HG03039 (cell line): Measurements from ENCODE around the gene RPH3AL.
"Not testable (repeated sequence)": the region's sequence is repeated elsewhere in the genome, so short reads cannot be mapped to it uniquely, and the experiment has no call there.

Source experiments
- ATAC-seq: cut with Tn5 transposase; IDR thresholded peaks from one replicate; pipeline ENCODE4 v1.9.1; 2021; ENCODE audit warnings: mild to moderate bottlenecking, moderate library complexity; ENCODE audit not compliant: unreplicated experiment

RPH3AL gene

DNA sequence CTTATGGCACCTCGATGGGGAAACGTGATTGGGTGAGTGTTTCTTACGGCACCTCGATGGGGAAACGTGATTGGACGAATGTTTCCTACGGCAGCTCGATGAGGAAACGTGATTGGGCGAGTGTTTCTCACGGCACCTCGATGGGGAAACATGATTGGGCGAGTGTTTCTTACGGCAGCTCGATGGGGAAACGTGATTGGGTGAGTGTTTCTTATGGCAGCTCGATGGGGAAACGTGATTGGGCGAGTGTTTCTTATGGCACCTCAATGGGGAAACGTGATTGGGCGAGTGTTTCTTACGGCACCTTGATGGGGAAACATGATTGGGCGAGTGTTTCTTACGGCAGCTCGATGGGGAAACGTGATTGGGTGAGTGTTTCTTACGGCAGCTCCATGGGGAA, 146.1 kb downstream of the RPH3AL start:
- ATAC-seq: not testable (repeated sequence)

DNA sequence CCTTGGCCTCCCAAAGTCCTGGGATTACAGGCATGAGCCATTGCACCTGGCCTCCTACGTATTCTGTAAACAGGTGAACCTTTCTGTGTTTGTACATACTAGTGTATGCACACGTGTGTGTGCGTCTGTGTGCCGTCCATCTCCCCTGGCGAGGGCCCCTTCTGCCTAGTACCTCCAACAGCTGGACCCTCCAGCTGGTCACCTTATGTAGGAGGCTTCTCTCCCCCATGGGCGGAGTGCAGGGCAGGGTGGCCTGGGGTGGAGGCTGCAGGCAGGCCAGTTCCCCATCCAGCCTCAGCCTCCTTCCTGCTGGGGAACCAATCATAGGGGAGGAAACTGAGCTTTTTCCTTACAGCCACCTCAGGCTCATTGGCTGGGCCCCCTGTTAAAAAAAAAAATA, 146.8 kb downstream of the RPH3AL start:
- no peak for ATAC-seq

DNA sequence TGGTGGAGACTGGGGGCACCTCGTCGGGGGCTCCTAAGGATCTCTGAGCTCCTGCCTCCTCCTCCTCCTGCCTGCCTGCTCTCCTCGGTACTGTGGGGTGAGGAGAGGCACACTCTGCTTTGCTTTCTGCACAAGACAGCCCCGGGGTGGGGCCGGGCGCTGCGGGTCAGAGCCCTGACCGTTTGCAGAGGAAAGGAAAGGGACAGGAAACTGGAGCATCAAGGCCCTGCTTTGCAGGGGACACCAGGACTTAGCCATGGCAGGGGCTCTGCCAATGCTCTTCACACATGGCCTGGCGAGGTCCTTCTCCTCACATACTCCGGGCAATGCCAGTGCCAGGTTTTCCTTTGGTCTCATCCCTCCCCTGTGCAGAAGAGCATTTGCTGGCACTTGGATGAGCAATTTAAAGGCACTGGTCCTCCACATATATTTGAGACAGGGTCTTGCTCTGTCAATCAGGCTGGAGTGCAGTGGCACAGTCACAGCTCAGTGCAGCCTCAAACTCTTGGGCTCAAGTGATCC, 147.4 kb downstream of the RPH3AL start:
- ATAC-seq: no peak

DNA sequence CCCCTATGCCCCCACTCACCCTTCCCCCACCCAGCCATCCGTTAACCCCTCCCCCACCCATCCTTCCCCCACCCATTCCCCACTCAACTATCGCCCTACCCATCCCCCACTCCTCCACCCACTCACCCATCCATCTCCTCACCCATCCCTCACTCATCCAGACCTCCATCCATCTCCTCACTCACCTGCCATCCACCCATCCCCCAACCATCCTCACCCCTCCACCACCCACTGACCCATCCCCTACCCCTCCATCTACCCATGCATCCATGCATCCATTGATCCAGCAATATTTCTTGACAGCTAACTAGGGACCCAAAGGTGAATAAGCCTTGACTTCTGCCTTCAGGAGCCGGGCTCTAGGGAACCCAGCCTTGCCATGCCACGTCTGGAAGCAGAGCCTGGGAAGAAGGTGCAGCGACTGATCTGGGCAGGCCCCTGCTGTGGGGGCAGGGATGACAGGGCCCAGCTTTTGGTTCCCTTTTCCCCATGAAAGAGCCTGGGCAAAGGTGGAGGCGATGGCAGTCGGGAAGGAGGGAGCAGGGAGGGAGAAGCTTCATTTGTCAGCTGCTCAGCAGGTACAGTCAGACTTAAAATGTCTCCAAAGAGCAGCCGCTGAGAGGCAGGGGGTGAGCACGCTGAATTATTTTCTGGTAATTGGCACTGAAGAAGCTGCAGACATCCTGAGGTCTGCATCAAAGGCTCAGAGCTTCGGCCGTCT, 148.0 kb downstream of the RPH3AL start:
- no peak for ATAC-seq

DNA sequence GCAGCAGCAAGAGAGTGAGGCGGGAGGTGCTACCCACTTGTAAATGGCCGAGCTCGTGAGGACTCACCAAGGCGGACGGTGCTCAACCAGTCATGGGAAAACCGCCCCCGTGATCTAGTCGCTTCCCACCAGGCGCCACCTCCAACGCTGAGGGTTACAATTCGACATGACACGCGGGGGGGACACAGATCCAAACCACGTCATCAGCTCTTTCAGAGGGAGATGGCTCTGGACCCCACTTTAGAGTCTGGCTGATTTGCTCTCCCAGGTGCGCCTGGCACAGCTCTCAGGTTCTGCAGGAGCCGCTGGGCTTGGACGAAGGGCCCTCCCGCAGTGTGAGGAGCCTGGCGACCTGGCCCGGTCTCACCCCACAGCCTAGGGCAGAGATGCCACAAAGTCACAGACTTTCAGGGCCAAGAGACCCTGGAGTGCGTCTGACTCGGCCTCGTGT, 150.1 kb downstream of the RPH3AL start:
- ATAC-seq: no peak

DNA sequence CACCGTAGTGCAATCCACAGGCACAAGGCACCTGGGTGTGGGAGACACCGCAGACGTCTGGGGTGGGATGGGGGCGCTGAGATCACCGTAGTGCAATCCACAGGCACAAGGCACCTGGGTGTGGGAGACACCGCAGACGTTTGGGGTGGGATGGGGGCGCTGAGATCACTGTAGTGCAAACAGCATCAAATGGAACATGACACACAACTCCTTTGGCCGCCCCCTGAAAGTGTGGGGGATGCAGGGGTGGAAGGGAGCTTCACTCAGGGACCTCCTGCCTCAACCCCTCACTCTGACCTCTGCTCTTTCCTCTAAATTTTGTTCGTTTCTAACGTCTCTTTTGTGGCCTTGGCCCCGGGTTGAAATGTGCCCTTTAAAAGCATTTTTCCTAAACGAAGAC, 150.9 kb downstream of the RPH3AL start:
- ATAC-seq: not testable (repeated sequence)

GRCh38 chr17:201257-201656, 151.3 kb downstream of the RPH3AL start:
- not testable (repeated sequence) for ATAC-seq

GRCh38 chr17:200586-200985, 152.0 kb downstream of the RPH3AL start:
- no peak for ATAC-seq

GRCh38 chr17:199806-200545, 152.6 kb downstream of the RPH3AL start:
- ATAC-seq: no peak

DNA sequence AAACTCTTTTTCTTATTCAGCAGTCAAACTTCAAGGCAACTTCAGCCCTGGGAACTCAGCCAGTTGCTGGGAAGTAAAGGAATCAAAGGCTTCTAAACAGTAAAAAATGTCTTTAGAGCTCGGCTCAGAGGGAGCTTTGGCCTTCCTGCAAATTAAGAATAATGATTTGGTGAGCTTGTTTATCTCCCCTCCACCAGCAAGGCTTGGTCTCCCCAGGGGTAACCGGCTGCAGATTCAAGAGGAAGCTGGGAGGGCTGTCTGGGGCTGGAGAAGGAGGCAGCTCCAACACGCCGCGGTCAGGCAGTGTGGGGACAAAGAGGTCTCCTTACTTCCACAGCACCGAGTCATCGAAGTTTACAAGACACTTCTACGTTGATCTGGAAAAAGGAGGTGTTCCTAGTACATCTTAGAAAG, 153.4 kb downstream of the RPH3AL start:
- no peak for ATAC-seq

DNA sequence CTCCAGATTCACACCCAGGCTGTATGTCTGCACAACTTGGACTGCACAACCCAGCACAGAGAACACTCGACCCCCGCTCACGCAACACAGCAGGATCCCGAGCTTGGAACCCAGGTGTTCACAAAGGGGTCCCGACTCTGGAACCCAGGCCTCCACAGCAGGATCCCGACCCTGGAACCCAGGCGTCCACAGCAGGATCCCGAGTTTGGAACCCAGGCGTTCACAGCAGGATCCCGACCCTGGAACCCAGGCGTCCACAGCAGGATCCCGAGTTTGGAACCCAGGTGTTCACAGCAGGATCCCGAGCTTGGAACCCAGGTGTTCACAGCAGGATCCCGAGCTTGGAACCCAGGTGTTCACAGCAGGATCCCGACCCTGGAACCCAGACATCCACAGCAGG, 154.4 kb downstream of the RPH3AL start:
- ATAC-seq: not testable (repeated sequence)

DNA sequence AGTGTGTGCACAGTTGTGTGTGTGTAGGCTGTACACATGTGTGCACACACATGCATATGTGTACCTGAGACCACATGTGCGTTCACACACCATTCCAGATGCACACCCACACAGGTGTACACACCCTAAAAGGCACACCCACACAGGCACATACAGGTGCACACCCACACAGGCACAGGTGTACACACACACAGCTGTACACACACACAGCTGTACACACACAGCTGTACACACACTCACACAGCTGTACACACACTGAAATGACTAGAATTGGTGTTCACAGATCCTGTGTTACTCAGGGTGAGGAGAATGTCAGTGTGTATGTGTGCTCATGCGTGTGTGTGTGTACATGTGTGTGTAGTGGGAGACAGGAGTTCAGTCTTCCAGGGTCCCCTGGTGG, 155.3 kb downstream of the RPH3AL start:
- ATAC-seq: no peak

GRCh38 chr17:194828-195602, 157.6 kb downstream of the RPH3AL start:
- ATAC-seq: no peak

- ATAC-seq: no peak
These were observed 158.5 kb downstream of the RPH3AL start for GRCh38 chr17:193841-194806.

DNA sequence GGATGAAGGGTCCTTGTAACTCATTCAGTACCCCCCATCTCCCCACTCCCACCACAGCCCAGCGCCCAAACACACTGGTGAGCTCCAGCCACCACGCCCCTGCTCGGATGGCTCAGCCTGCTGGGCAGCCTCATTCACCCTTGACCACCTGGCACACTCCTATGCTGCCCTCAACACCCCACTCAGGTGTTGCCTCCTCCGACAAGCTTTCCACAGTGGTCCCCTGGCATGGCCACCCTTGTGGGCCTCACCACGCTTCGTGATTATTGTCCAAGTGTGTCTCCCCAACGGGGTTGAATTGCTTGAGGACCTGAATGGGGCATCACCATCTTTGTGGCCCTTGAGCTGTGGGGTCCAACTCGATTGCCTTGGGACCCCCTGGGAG, 159.2 kb downstream of the RPH3AL start:
- no peak for ATAC-seq

GRCh38 chr17:192666-193425, 159.8 kb downstream of the RPH3AL start:
- no peak for ATAC-seq

DNA sequence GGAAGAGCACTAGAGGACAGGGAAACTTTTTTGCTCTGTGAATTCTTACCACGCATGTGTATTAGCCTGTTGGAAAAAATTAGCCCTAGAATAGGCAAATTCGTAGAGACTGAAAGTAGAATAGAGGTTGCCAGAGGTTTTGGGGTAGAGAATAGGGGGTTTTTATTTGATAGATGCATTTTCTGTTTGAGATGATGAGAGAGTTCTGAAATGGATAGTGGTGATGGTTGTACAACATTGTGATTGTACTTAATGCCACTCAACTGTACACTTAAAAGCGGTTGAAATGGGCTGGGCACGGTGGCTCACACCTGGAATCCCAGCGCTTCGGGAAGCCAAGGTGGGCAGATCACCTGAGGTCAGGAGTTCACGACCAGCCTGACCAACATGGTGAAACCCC, 163.2 kb downstream of the RPH3AL start:
- ATAC-seq: no peak

GRCh38 chr17:187130-187529, 165.5 kb downstream of the RPH3AL start:
- ATAC-seq: no peak

- no peak for ATAC-seq
These were observed 167.0 kb downstream of the RPH3AL start for GRCh38 chr17:185445-186138.
